Heart left ventricle (tissue), 13 donors: ENCODE measurements around the gene PDGFD.

Experiments
- CTCF ChIP-seq, 12 donors: fragments of 200-600 bp; sonication (generic) in 4 of 12; IDR thresholded peaks; one replicate each; pipeline versions ENCODE4 v1.5.0 to v1.8.0; 2018 to 2022; ENCODE audit warnings: antibody characterized with exemption in 12 of 12, mild to moderate bottlenecking in 5 of 12
- POLR2A ChIP-seq, 2 donors: fragments of 450-650 bp; IDR thresholded peaks; one replicate each; pipeline ENCODE4 v1.6.1; 2017; ENCODE audit warnings: antibody characterized with exemption in 2 of 2, mild to moderate bottlenecking in 2 of 2, moderate library complexity in 2 of 2
- donor health status: ischemic (EF 13 %, LVEDD 7.1; RV severe dilation, severe dysfunction).
- donor health status: DM: no; HTN: yes; CAD: no.
- donor health status: DM: no; HTN: no; CAD: no.
- donor health status: ischemic (EF 25% LVEDD 6.9; RV normal size, moderate dysfunction).
- donor health status: ischemic (EF 25% LVEDD 5.7; RV mildly dilated, moderate dysfunction).
- donor health status: ischemic (EF 35%, LVEDD 5.7; RV mildly dilated, moderate dysfunction).
- donor health status: nonischemic (EF 11% LVEDD 7.7; RV severe dilation, severe dysfunction).
- donor health status: DM: yes; HTN: yes; CAD: no.
- donor health status: PGD.
- donor health status: ischemic (EF 29% LVEDD 5.4; RV normal size, mild dysfunction).
- donor health status: nonischemic (EF 23%, LVEDD 6.1; RV moderate dilation, normal function).

- no peak for TF ChIP-seq CTCF (IDR thresholded peaks at IDR 0.05)
- no peak for TF ChIP-seq POLR2A (IDR thresholded peaks at IDR 0.05)
These were observed 117.6 kb downstream of the PDGFD start for GRCh38 chr11:104046331-104046730.
